GM18511 (cell line): ENCODE measurements around the gene RAD51B.

Experiments used
- ATAC-seq: cut with Tn5 transposase; IDR thresholded peaks from one replicate; pipeline ENCODE4 v1.9.1; 2021; ENCODE audit warnings: mild to moderate bottlenecking, moderate library complexity; ENCODE audit not compliant: unreplicated experiment

The RAD51B gene

DNA sequence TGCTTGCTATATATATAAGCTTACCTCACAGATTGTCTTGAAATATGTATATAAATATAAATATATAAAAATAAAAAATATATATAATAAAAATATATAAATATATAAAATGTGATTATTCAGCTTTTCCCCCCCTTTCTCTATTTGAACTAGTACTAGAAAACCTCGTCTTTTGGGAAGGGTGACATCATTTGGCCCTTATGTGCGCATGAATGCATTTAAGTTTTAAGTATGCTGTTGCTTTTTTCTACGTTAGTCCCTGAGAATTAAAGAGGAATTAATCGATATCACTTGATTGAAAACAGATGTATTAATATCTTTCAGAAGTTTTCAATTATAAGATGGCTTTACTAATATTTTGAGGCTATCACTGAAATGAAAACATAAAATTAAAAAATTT, 69.9 kb downstream of the RAD51B start:
- ATAC-seq = no peak

DNA sequence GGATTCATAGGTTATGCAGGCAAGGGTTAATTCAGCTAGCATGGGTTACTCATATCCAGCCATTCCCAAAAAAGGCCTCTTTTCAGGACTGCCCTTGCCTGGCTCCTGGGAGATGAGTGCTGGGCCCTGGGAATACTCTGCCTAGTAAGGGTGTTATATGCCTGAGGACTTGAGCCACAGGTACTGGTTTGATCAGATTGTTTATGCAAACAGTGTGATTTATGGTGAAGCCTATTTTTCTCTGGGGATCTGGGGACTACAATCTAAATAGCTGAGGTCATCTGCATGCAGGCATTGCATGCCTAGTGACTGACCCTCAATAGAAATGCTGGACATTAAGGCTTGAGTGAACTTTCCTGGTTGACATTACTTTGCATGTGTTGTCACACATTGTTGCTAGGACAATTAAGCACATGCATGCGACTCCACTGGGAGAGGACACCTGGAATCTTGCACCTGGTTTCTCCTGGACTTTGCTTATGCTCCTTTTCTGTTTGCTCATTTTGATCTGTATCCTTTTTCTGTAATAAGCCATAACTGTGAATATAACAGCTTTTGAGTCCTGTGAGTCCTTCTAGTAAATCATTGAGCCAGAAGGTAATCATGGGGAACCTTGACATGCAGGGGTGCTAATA, 73.0 kb downstream of the RAD51B start:
- ATAC-seq = no peak

DNA sequence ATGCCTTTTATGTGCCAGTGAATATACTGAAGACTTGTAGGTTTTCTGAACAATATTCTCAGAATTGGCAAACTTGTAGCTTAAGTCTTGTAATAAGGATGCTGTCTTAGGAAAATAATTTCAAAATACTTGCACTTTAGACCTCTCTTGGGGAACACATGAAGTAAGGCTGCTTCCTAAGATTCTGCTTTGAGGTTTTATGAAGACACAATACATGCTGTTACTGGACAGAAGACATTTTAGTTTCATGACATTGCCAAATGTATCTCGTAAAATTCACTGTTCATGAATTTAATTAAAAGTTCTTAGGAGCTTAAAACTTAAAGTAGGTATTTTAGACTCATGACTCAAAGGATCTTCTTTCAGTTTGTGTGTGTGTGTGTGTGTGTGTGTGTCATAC, 80.7 kb downstream of the RAD51B start:
- no peak for ATAC-seq

DNA sequence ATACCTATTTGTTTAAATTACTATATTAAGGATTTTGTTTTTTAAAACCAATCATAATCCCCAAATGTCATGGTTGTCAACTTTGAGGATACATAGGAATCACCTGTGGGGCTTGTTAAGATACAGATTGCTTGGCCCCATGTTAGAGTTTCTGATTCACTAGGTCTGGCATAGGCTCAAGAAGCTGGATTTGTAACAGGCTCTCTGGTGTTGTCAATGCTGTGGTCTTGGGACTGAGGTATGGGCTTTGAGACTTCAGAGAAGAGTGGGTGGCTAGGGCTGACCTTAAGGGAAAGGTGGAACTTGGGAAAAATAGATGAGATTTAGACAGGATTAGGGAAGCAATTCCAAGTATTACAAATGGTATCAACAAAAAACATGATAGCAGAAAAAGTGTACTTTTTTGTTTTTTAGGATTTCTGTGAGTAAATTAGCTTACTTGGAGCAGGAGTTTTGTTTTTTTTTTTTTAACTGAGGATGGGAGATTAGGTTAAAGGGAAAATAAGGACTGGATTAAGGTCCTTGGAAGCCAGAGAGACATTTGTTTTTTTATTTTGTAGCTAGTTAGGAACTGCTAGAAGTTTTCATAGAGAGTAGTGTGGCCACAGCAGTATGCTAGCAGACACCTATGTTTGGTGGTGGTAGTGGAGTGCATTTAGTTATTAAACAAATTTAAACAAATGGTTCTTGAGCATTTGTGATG, 88.6 kb downstream of the RAD51B start:
- no peak for ATAC-seq

DNA sequence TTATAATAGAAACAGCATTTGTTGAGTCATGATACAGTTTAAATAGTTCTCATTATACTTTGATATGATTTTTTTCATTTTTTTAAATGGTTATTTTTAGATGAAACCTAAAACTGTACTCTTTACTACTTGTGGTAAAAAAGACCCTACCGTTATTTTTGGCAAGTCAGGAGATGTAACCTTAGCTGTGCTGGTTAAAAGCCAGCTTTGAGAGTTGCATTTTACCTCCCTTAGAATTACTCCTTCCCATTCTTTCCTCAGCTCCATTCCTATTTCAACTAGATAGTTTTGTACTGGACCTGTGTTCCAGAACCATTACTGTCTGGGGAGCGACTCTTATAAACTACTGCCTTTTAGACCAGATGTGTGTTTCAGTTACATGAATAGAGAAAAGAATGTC, 92.0 kb downstream of the RAD51B start:
- no peak for ATAC-seq

DNA sequence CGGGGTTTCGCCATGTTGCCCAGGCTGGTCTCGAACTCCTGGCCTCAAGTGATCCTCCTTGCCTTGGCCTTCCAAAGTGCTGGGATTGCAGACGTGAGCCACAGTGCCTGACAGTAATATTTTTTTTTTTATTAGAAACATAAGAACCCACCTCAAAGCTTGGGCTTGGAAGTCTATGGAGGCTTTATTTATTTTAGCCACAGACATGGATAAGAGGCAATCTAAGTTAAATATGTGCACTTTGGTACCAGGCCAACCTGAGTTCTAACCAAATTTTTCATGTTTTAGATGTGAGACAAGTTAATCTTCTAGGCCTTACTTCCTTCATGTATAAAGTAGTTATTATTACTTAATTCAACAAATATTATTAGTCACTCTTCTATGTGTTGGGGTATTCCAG, 96.9 kb downstream of the RAD51B start:
- ATAC-seq = no peak

DNA sequence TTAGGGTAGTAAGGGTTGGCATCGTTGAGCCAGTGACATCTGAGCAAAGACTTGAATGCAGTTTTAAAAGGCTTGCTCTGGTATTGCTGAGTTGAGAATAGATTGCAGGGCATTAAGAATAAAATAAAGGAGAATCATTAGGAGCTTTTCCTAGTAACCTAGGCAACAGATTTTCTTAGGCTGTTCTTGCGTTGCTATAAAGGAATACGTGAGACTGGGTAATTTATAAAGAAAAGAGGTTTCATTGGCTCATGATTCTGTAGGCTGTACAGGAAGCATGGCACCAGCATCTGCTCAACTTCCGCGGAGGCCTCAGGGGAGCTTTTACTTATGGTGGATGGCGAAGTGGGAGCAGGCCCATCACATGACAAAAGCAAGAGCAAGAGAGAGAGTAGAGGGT, 97.4 kb downstream of the RAD51B start:
- ATAC-seq = no peak

DNA sequence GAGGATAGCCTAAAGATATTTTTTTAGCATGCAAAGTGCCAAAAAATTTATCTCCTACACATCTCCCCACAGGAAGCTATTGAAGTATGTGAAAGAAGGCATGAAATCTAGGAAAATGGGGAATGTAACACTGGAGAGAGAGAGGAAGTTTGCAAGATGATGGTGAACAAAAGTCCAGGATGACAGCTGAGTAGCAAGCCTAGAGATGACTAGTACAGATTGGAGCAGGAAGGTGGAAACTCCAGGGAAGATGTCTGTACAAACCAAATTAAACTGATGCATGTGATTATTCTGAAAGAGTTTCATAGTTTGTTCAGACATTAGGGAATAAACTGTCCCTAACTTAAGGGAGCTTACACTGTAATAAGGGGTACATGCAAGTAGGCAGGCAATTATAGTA, 99.3 kb downstream of the RAD51B start:
- ATAC-seq = no peak

DNA sequence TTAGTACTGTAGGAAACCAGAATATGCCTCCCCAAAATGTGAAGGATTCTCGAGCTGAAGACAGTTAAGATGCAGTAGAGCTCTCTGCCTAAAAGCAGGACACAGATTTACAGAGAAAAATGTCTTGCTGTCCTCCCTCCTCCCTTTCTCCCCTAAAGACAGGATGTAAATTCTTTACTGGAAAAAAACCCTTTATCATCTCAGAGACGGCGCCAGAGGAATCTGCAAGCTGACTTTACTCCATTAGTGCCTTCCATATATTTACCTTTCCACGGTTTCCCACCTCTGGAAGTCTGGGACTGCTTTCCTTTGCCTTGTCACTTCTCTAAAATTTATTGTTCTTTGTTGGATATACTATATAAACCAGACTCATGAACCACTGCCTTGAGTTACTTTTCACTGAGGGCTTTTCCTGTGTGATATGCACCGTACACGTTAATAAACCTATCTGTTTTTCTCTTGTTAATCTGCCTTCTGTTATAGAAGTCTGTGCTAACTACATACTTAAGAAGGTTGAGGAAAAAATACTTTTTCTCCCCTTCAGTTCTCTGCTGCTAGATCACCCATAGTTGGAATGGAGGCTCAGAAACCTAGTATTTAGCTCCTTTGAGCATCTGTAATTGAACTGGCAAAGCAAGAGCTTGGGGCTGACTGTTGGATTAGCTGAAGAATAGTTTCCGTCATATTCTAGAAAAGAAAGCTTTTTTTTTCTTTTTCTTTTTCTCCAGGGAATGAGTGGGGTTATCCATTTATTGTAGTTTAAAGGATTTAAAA, 99.9 kb downstream of the RAD51B start:
- ATAC-seq = no peak

DNA sequence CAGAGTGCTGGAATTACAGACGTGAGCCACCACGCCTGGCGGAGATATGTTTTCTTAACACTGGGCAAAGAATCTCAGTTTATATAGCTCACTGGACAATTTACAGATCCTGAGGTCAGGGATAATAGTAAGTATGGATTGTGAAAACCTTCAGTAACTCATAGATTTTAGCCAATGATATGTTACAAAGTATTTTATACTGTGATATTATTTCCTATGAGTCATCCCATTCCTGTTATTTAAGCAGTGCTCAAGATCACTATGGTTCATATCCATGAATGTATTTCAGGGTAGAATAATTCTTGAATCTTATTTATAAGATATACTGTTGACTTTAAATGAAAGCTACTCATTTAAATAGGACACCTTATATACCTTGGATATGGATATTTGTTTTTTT, 107.2 kb downstream of the RAD51B start:
- no peak for ATAC-seq

DNA sequence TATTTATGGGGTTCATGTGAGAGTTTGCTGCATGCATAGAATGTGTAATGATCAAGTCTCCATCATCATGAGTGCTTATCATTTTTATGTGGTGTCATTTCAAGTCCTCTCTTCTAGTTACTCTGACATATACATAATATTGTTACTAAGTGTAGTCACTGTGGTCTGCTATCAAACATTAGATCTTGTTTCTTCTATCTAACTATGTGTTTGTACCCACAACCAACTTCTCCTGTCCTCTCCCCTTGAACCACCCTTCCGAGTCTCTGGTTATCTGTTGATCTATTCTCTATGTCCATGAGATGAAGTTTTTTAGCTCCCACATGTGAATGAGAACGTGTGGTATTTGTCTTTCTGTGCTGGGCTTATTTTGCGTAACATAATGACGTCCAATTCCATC, 107.7 kb downstream of the RAD51B start:
- no peak for ATAC-seq

DNA sequence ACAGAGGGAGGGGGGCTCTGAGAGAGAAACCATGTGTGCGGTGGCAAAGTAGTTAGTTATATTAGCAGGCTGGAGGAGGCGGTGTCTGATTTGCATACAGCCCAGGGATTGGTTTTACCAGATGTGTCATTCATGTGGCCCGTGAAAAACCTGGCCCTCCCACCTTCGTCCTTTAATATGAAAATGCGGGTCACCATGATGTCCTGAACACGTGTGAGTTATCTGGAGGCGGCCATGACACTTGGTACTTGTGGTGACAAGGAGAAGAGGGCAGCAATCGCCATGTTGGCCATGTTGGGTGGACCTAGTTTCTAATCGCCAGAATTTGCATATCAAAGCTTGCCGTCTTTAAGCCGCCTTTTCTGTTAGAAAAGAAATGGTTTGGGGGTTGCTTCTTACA, 108.8 kb downstream of the RAD51B start:
- ATAC-seq = no peak

DNA sequence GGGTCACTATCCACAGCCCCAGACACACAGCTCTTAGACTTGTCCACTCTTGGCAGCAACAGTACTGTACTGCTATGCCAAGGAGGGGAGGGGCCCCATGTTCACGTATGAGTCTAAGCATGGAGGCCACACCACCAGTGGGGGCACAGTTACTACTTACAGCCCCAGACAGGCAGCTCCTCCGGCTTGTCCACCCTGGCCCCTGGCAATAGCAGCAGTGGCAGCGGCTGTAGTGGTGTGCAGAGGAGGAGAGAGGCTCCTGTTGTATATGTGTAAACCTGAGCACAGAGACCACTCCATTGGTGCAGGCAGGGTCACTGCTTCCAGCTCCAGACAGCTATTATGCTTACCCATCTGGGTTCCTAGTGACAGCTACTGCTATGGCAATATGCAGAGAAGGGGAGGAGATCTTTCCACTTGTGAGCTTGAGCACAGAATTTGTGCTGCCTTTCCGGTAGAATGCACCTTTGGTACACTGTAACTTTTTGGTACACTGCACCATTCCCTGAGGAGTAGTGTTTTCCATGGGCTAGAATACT, 113.2 kb downstream of the RAD51B start:
- ATAC-seq = no peak

DNA sequence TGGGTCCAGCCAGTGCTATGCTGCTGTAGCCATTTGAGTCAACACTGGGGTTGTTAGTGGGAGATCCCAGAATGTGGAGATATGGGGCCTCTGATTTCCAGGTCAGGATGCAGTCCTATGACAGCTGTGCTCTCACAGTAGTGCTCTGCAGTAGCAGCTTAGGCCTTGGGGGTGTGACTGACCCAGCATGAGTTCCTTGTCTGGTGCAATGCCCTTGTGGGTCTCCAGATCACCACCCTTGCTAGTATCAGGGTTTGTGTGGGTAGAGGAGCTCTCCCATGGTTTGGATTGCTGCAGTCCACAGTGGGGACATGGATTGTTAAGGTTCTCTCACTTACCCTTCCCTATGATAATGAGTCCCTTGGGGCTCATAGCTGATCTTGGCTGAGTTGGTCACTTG, 113.7 kb downstream of the RAD51B start:
- no peak for ATAC-seq

DNA sequence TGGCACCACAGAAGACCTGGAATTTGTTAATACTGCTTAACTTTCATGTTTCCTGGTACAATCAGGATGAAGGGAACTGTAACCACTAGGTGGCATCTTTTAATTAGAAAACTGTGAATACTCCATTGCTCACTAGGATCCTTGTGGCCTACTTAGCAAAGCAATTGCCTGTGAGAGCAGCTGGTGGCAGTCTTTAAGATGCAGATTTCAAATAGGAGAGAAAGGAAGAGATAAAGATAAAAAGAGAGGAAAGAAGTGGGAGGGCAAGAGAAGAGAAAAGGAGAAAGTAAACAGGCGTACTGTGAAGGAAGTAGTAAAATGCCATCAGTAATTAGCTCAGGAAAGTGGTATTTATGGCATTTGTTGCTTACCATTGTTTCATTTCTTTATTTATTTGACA, 114.5 kb downstream of the RAD51B start:
- no peak for ATAC-seq

DNA sequence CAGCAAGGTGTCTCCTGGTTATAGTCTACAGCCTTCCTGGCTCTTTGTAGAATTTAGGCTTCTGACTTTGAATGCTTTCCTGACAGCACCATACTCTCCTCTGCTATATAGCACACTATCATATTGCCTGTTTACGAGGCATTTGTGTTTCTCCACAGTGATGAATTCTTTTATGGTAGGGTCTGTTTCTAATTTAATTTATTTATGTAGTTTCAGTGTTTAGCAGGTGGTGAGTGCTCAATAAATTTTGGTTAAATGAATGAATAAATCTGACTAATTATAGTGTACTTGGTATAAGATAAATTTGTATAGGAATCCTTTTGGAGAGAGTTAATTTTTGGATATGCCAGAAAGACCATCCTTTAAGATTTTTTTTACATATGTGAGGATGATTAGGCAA, 115.3 kb downstream of the RAD51B start:
- no peak for ATAC-seq

DNA sequence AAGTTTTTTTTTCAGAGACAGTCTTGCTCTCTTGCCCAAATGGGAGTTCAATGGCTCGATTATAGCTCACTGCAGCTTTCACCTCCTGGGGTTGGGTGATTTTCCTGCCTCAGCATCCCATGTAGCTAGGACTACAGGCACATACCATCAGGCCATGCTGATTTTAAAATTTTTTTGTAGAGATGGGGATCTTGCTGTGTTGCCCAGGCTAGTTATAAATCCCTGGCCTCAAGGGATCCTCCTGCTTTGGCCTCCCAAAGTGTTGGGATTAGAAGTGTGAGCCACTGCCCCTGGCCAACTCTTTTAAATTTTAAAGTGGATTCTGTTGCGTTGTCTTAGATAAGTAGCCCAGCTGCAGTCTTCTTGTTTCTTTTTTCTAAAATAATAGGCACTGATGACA, 115.8 kb downstream of the RAD51B start:
- no peak for ATAC-seq

DNA sequence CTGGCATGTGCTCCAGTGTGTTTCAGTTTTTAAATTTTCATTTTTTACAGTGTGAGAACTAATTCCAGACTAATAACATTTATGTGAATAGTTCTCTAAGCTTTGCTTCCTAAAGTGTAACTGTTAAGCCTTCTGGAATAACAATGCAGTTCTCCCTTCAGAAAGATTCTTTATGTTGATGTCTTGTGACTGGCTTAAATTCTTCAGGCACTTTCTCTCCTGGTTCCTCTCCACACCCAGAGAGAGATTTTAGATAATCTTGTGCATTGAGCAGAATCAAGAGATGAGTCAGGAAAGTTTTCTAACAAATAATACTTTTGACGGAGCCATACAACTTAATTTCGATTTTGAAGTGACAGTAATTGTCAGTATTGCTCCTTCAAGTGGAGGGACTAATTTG, 118.5 kb downstream of the RAD51B start:
- no peak for ATAC-seq

DNA sequence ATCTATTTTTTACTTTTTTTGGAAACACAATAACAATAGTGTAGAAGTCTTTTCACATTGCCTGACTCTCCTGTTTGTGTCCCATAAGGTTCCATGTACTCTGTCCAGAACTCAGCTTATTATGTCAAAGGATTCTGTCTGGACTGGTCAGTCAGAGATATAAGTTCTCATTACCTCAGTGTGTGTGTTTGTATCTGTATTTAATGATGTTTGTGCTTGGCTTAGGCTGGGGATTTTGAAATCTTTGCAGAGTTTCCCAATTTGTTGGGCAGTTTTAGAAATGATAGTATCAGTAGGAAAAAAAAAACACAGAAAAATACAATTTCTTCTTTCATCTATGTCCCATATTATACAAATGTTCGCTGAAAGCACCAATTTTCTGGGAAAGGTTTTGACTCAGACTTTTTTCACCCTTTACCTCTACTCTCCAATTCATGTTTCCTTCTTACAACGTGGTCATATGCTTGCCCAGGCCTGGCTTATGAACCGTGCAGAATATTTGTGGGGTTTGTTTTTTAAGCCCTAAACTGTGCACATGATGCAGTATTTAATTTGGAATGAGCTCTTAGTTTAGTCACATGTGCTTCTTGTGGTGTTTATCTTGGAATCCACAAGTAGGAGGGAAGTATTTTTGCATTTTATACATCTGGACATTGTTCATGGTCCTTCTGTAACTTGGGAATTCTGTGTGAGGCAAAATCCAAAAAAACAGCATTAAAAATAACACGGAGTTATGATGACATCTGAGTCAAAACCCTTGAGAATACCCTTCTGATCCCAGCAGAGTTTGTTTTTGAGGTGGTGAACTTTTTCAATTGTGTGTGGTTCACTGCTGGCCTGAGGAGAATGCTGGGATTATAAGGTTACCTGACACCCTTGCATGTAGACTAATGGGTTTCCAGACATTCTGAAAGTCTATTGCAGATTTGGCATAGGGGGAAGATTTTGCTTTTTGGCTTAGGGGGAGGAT, 121.2 kb downstream of the RAD51B start:
- no peak for ATAC-seq

DNA sequence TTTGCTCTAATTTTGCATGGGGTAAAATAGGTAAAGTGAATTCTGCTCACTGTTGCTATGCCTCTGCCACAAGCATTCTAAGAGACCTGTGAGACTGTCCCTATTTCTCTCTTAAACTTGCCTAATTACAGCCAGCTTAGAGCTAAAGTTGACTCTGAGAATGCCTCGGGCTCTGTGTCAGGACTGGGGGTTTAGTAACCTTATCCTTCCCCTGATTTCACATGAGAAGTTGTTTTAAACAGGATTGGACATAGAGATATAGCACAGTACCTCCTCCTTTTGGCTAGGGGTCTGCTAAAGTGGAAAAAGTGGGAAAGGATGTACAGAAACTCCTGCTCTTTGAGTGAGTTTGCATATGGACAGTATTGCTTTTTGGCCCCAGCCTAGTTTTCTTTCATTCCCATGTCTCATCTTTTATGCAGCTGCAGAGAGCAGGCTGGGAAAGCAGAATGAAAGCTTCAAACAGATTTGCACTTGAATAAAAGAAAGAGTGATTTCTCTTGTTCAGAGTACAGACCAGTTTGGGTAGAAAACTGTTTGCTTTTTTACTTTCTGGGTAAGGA, 122.0 kb downstream of the RAD51B start:
- no peak for ATAC-seq
